H1 (cell line): ENCODE measurements around the gene MAGI2. TPM values are rescaled to one million over a fixed set of nuclear protein-coding genes. Genes with fewer than 3 reads are reported as not detected.

Experiments
- CHD7 ChIP-seq: fragments of 300-600 bp; sonication (generic); IDR thresholded peaks from 2 replicates; pipeline ENCODE4 v1.7.1; 2012; ENCODE audit warnings: low read length, moderate library complexity, mild to moderate bottlenecking, inconsistent platforms; ENCODE audit not compliant: insufficient replicate concordance
- HDAC6 ChIP-seq: IDR thresholded peaks from one replicate; pipeline ENCODE4 v1.7.1; 2012; ENCODE audit warnings: low read depth, mild to moderate bottlenecking, inconsistent platforms, low read length, moderate library complexity
- TCF12 ChIP-seq: IDR thresholded peaks from 2 replicates; pipeline ENCODE4 v1.6.1; 2011; ENCODE audit warnings: low read depth, mild to moderate bottlenecking, low read length
- polyA plus RNA-seq, 7 experiments: library from polyadenylated mRNA; depleted of rRNA in 3 of 7; stranded (reverse) in 5 of 7; unstranded in 2 of 7; fragments of >200 nt in 5 of 7; fragments of 200-250 nt in 2 of 7; gene quantifications; 1 replicate in 5 of 7; 2 replicates in 1 of 7; 4 replicates in 1 of 7; pipeline versions ENCODE4 v1.2.1 to v1.2.3, GENCODE V29; 2011 to 2013; ENCODE audit warnings: missing spikeins in 2 of 7, mixed read lengths in 2 of 7
- total RNA-seq: library from RNA; stranded (reverse); fragmentation: NEBNext Ultra II Directional; extraction: Animal tissue kit (Norgen Biotek cat#: 25700); gene quantifications from 2 replicates; pipeline ENCODE4 v1.2.1, GENCODE V29; 2021

The MAGI2 gene
- total and polyA plus RNA-seq, 2 of the 8 experiments (the other 6 are each of a cell fraction or from before 2014, with no cell fraction given) = 6.0 to 27.3 TPM

DNA sequence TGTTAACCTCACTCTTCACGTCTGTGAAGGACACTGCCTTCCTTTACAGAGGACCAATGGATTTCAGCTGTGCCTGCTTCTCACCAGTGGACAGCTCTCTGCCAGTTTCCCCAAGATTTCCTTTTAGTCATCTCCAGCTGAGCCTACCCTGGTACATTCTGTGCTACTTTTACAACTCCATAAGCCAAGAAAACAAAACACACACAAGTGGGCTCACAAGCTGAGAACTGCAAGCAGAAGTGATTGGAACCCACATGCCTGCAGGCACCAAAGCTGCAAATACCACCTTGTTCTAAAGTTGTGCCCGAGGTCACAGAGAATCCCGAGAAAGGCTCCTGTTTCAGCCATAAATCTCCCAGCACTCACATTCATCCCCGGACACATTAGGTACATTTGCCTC, 1018.1 kb downstream of the MAGI2 start (continued):
- TF ChIP-seq CHD7 (no peak), HDAC6 (no peak), TCF12 (no peak)
